NB4 (cell line): ENCODE data around the gene RCL1.

ENCODE experiments used
- POLR2A ChIP-seq: IDR thresholded peaks from 2 replicates; pipeline ENCODE4 v1.6.1; 2011; ENCODE audit warnings: mild to moderate bottlenecking; ENCODE audit not compliant: insufficient read length; ENCODE audit errors: extremely low read depth
- TF ChIP-seq, protein P1 (sequence below): IDR thresholded peaks from one replicate; pipeline ENCODE4 v1.5.1; 2012; ENCODE audit warnings: low read depth, low read length
- TF ChIP-seq, protein P2 (sequence below): IDR thresholded peaks from 2 replicates; pipeline ENCODE4 v1.6.1; 2011; ENCODE audit warnings: low read depth, low read length

GRCh38 chr9:4838189-4838546 is 45.4 kb downstream of the RCL1 start:
- TF ChIP-seq POLR2A, result no peak
- TF ChIP-seq, protein P1, sequence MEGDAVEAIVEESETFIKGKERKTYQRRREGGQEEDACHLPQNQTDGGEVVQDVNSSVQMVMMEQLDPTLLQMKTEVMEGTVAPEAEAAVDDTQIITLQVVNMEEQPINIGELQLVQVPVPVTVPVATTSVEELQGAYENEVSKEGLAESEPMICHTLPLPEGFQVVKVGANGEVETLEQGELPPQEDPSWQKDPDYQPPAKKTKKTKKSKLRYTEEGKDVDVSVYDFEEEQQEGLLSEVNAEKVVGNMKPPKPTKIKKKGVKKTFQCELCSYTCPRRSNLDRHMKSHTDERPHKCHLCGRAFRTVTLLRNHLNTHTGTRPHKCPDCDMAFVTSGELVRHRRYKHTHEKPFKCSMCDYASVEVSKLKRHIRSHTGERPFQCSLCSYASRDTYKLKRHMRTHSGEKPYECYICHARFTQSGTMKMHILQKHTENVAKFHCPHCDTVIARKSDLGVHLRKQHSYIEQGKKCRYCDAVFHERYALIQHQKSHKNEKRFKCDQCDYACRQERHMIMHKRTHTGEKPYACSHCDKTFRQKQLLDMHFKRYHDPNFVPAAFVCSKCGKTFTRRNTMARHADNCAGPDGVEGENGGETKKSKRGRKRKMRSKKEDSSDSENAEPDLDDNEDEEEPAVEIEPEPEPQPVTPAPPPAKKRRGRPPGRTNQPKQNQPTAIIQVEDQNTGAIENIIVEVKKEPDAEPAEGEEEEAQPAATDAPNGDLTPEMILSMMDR, result no peak
- TF ChIP-seq, protein P2, sequence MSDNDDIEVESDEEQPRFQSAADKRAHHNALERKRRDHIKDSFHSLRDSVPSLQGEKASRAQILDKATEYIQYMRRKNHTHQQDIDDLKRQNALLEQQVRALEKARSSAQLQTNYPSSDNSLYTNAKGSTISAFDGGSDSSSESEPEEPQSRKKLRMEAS, result no peak
